HepG2 (cell line): ENCODE measurements around the gene CLK4. TPM values are rescaled to one million over a fixed set of nuclear protein-coding genes. Genes with fewer than 3 reads are reported as not detected.

Experiments used
- DBP ChIP-seq: sonication (generic); formaldehyde crosslinking; IDR thresholded peaks from 2 replicates; pipeline ENCODE4 v1.4.0; 2020; ENCODE audit warnings: missing genetic modification reagents; ENCODE audit errors: not compliant biosample characterization
- GFI1 ChIP-seq: sonication (generic); formaldehyde crosslinking; IDR thresholded peaks from 2 replicates; pipeline ENCODE4 v1.5.0; 2020; ENCODE audit warnings: missing genetic modification reagents, mild to moderate bottlenecking, borderline replicate concordance
- HHEX ChIP-seq: IDR thresholded peaks from 2 replicates; pipeline ENCODE4 v1.6.1; 2016; ENCODE audit warnings: control low read depth
- IRX3 ChIP-seq: sonication (generic); formaldehyde crosslinking; IDR thresholded peaks from 2 replicates; pipeline ENCODE4 v1.8.1; 2023; ENCODE audit warnings: mild to moderate bottlenecking, low read depth, missing genetic modification reagents, borderline replicate concordance
- KLF12 ChIP-seq: sonication (generic); formaldehyde crosslinking; IDR thresholded peaks from 2 replicates; pipeline ENCODE4 v1.4.0; 2020; ENCODE audit warnings: missing genetic modification reagents, borderline replicate concordance
- KLF9 ChIP-seq: IDR thresholded peaks from 2 replicates; pipeline ENCODE4 v1.6.1; 2016; ENCODE audit warnings: low read depth
- PAX8 ChIP-seq: sonication (generic); formaldehyde crosslinking; IDR thresholded peaks from 2 replicates; pipeline ENCODE4 v1.8.0; 2022; ENCODE audit warnings: mild to moderate bottlenecking, missing genetic modification reagents, borderline replicate concordance
- POLR2G ChIP-seq: fragments of 200-400 bp; formaldehyde crosslinking; IDR thresholded peaks from 2 replicates; pipeline ENCODE4 v1.6.1; 2018; ENCODE audit warnings: mild to moderate bottlenecking, low read depth, low read length, moderate library complexity
- SRF ChIP-seq: IDR thresholded peaks from 2 replicates; pipeline ENCODE4 v1.6.1; 2011; ENCODE audit warnings: mild to moderate bottlenecking, low read depth, low read length, moderate library complexity
- ZNF17 ChIP-seq: sonication (generic); formaldehyde crosslinking; IDR thresholded peaks from 2 replicates; pipeline ENCODE4 v1.5.0; 2020; ENCODE audit warnings: mild to moderate bottlenecking, missing genetic modification reagents
- ZNF432 ChIP-seq: sonication (generic); formaldehyde crosslinking; IDR thresholded peaks from 2 replicates; pipeline ENCODE4 v1.5.0; 2020; ENCODE audit warnings: missing genetic modification reagents, mild to moderate bottlenecking, borderline replicate concordance
- ZNF503 ChIP-seq: sonication (generic); formaldehyde crosslinking; IDR thresholded peaks from 2 replicates; pipeline ENCODE4 v1.4.0; 2020; ENCODE audit warnings: missing genetic modification reagents
- ZNF878 ChIP-seq: sonication (generic); formaldehyde crosslinking; IDR thresholded peaks from 2 replicates; pipeline ENCODE4 v1.8.1; 2023; ENCODE audit warnings: mild to moderate bottlenecking, missing genetic modification reagents, moderate library complexity
- polyA plus RNA-seq, 8 experiments: library from polyadenylated mRNA; depleted of rRNA in 3 of 8; stranded (reverse) in 7 of 8; unstranded in 1 of 8; fragments of >200 nt; fragmentation: Illumina TruSeq in 4 of 8; extraction: Trizol in 4 of 8; gene quantifications; 2 replicates each; pipeline versions ENCODE4 v1.2.1 to v1.2.3, GENCODE V29; 2011 to 2016; ENCODE audit warnings: low read depth in 4 of 8, missing spikeins in 1 of 8, mixed read lengths in 1 of 8; ENCODE audit not compliant: insufficient read depth in 1 of 8
- total RNA-seq, 5 experiments: library from RNA; depleted of rRNA; stranded (reverse); fragments of >200 nt; fragmentation: Illumina TruSeq; extraction: Trizol; gene quantifications; 2 replicates each; pipeline ENCODE4 v1.2.3, GENCODE V29; 2016; ENCODE audit warnings: low read depth in 1 of 5
- TF ChIP-seq, protein P1 (sequence below): sonication (generic); formaldehyde crosslinking; IDR thresholded peaks from 2 replicates; pipeline ENCODE4 v1.8.1; 2023; ENCODE audit warnings: mild to moderate bottlenecking, missing genetic modification reagents, borderline replicate concordance

The CLK4 gene
- total and polyA plus RNA-seq, 2 of the 13 experiments (the other 11 are each of a cell fraction or from before 2014, with no cell fraction given) = 17.7 to 18.4 TPM

- TF ChIP-seq ZNF503 (CRISPR knock-in tag) (no peak), HHEX (CRISPR knock-in tag) (no peak), GFI1 (CRISPR knock-in tag) (no peak), ZNF432 (CRISPR knock-in tag) (no peak), DBP (CRISPR knock-in tag) (no peak), SRF (no peak), ZNF878 (CRISPR knock-in tag) (0 out of 2 replicates have a peak, but pooled peaks have one; percentile 17), KLF12 (CRISPR knock-in tag) (no peak), ZNF17 (CRISPR knock-in tag) (no peak), POLR2G (peak; percentile 6; the same call in 1 of the 2 replicates), IRX3 (CRISPR knock-in tag) (no peak), PAX8 (CRISPR knock-in tag) (no peak), KLF9 (no peak)
- TF ChIP-seq, protein P1, sequence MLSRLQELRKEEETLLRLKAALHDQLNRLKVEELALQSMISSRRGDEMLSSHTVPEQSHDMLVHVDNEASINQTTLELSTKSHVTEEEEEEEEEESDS (CRISPR knock-in tag) = no peak
- TF ChIP-seq, all 625 proteins: peak for 4
Measured at GRCh38 chr5:178630951-178631350, 4.1 kb upstream of the CLK4 start (continued).
